GM18951 (cell line): ENCODE data around the gene KRT73.

Source experiments
- POLR2A ChIP-seq: IDR thresholded peaks from 4 replicates; pipeline ENCODE4 v1.6.1; 2011; ENCODE audit warnings: mild to moderate bottlenecking; ENCODE audit not compliant: insufficient read length, insufficient read depth; ENCODE audit errors: extremely low read depth
- in situ Hi-C: fragments of 300-500 bp; cut with MboI; formaldehyde crosslinking; loops from one replicate; pipeline ENCODE4 v1.12.0; 2022; ENCODE audit warnings: low sequenced_read_pairs, mixed read lengths, inconsistent platforms; ENCODE audit not compliant: unreplicated experiment

Gene KRT73

GRCh38 chr12:52591521-52591920 is 26.8 kb downstream of the KRT73 start:
- no peak for TF ChIP-seq POLR2A
- in situ Hi-C loops = no loop called here

- TF ChIP-seq POLR2A = no peak
- in situ Hi-C loops = no loop called here
Observed at GRCh38 chr12:52590021-52590420, 28.3 kb downstream of the KRT73 start.

DNA sequence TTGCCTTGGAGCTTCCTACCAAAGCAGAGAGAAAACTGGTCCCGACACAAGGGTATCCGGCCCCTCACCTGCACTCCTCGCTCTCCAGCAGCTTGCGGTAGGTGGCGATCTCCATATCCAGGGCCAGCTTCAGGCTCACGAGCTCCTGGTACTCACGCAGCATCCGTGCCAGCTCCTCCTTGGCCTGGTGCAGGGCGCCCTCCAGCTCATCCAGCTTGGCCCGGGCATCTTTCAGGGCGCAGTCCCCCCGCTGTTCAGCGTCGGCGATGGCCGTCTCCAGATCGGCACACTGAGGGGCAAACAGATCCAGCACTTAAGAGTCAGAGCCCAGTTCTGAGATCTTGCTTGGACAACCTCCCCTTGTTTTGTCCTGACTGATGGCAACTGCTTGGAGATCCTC is 30.8 kb downstream of the KRT73 start:
- TF ChIP-seq POLR2A = no peak
- in situ Hi-C loops = no loop called here

DNA sequence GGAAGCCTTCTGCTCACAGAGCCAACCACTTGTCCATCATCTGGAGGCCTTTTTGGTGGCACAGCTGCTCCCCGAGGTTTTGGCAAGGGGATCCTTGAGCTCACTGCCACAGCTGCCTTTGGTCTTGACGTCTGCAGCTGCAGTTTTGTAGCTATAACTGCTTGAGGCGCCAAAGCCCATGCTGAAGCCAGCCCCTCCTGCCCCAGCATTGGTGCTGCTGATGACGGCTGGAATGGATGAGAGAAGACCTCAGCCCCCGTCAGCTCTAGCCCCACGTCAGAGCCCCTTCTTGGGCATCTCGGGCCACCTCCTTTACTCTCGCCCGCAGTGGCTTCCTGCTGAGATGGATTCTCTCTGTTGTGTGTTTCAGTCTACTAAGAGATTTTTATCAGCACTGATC is 32.4 kb downstream of the KRT73 start:
- in situ Hi-C loops = no loop called here

GRCh38 chr12:52585066-52585465 is 33.3 kb downstream of the KRT73 start:
- no peak for TF ChIP-seq POLR2A
- in situ Hi-C loops = no loop called here

More for the DNA sequence above, 32.4 kb downstream of the KRT73 start:
- no peak for TF ChIP-seq POLR2A

DNA sequence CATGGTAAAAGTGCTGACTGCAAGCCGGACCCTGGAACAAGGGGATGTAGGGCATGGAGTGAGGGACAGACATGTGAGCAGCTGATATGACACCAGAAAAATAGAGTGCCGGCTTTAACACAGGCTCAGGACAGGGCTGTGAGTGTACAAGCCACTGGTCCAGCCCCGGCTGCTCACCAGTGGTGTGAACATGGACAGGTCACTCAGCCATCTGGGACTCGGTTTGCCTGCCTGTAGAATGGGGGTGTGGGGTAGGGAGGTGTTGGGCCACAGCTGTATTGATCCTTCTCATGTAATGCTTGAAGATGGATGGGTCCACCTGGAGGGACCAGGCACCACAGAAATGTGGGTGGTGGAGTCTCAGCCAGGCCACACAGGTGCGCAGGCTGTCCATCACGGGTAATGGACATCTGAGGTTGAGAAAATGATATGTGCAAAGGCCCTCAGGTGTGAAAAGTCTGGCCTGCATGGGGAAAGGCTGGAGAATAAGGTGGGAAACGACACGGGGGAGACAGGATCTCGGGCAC is 34.1 kb downstream of the KRT73 start:
- TF ChIP-seq POLR2A = no peak
- in situ Hi-C loops = no loop called here

DNA sequence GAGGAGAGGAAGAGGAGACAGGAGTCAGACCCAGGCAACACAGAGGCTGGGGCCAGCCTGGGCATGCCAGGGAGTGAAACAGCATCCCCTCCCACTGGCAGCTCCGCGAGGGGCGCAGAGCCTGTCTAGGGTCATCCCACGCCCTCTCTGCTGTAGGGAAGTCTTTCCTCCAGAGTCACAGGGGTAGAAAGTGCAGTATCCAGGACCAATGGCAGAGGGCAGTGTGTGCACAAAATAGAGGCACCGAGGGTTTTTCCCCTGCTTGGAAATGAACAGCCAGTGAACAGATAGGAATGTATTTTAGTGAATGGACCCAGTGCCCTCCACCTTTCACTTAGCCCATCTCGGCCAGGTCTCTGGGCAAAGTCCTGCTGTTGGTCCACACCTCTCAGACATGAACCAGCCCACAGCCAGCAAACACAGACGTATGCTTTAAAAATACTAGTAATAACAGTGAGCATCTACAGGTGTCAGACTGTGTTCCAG is 35.3 kb downstream of the KRT73 start:
- no peak for TF ChIP-seq POLR2A
- in situ Hi-C loops = no loop called here

DNA sequence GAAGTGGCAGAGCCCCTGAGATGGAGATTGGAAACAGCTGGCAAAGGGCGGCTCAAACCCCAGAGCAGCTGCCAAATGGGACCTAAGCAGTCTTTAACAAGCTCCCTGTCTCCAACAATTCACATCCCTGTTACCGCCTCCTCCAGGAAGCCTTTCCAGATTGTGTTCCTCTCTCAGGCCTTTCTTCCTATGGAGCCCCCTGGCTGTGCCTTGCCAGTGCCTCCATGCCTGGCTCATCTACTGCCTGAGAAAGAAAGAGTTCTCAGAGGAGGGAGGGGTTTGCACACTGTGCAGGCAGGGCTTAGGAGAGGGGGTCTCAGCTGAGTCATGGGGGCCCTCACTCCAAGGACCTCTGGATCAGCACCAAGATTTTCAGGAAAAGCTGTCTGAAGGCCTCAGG is 35.9 kb downstream of the KRT73 start:
- in situ Hi-C loops = no loop called here
- TF ChIP-seq POLR2A = no peak

DNA sequence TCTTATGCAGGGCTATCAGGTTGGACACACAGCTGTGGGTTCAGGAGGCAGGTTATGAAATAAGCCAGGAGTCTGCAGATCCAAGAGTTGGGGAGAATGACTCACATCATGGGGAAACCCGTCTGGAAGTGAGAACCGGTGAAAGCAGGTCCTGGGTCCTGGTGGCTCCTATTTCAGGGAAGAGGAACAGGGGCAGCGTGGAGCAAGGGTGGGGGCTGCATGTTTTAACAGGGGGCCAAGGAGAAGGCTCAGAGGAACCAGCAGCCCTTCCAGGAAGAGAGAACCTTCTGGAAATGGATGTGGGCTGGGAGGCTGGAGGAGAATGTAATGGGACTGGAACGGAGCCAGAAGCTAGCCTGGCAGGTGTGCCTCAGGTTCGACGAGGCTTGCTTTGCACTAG is 36.9 kb downstream of the KRT73 start:
- in situ Hi-C loops = no loop called here
- no peak for TF ChIP-seq POLR2A

GRCh38 chr12:52581066-52581465 is 37.3 kb downstream of the KRT73 start:
- no peak for TF ChIP-seq POLR2A
- in situ Hi-C loops = no loop called here

DNA sequence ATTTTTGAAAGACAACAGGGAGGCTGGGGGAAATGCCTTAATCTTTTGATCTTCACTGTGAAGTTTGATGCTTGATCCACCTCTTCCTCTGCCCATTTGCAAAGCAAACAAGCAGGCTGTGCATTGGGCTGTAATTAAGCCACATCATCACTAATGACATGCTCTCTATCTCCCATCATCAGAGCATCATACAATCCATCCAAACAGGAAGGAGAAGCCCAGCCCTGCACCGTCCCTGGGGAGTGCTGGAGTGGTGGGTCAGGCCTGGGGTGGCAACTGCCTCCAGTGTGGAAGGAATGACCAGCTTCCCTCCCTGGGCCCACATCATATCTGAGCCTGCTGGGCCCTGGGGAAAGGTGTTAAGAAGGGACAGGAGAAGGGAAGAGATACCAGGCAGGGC is 37.9 kb downstream of the KRT73 start:
- no peak for TF ChIP-seq POLR2A
- in situ Hi-C loops = no loop called here

- in situ Hi-C loops = no loop called here
Observed at GRCh38 chr12:52579468-52580465, 38.6 kb downstream of the KRT73 start.

GRCh38 chr12:52578469-52578868 is 39.9 kb downstream of the KRT73 start:
- no peak for TF ChIP-seq POLR2A
- in situ Hi-C loops = no loop called here

More at GRCh38 chr12:52579468-52580465, 38.6 kb downstream of the KRT73 start:
- TF ChIP-seq POLR2A = no peak

DNA sequence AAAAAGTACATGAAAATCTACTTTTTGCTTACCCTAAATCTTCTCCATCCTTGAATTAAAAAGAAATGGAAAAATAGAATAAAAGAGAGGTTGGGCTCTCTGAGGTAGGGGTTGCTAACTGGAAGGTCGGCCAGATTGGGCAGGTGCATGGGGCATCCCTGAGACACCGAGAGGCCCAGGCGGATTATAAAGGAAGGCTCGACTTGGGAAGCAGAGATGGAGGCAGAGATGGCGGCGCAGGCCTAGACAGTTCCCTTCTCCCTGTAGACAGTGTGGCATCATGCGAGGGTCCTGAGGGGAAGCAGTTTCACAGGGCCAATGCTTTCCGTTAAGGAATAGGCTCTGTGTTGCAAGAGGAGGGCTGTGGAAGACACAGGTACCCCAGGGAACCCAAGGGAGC is 41.0 kb downstream of the KRT73 start:
- in situ Hi-C loops = no loop called here

More for the DNA sequence above, 41.0 kb downstream of the KRT73 start:
- no peak for TF ChIP-seq POLR2A
